ENCODE results near the gene FBXL12. TPM values are rescaled to one million over a fixed set of nuclear protein-coding genes. Genes with fewer than 3 reads are reported as not detected.

FBXL12 gene
- total and polyA plus RNA-seq, 2 donors (not counting 1 experiment from before 2014, with no cell fraction given): 41.5 to 79.4 TPM

DNA sequence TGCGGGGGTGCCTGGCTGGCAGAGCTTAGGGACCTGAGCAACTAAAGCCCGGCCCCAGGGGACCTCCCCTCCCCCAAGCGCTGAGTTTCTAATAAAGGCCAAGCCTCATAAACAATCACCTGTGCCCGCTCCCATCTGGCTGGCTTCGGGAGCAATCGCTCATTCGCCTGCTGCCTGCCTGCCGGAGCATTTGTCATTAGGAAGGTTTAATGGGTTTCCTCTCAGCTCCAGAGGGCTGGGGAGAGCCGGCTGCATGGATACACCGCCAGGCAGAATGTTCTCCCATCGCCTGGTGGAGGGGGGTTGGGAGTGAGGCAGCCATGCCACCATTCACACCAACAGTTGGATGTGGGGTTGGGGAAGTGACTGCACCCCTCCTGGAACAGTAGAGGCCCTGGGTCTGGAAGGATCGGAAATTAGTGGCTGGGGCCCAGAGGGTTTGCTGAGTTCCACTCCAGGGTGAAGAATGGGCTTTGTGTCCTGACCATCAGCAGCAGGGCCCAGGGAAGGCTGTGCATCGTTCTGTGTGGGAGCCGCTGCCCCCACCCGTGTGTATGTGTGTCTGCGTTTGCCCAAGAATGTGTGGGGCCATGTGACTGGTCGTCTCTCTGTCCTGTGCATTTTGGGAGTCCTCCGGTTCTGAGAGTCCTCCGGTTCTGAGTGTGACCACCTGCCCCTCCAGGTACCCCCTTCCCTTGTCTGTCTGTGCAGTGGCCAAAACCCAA lies 31.5 kb upstream of the FBXL12 start:
- H4K20me1 ChIP-seq (ENCODE audit: control insufficient read depth, insufficient read depth, low read length, poor library complexity, severe bottlenecking): peaks cover 42% of the 10 kb centered on the region
- no peaks in the 10 kb centered on the region for H3K9me3 Mint-ChIP-seq (ENCODE audit: insufficient read depth)
- no peak overlapping the region for H3K27ac Mint-ChIP-seq
- H3K9me3 ChIP-seq (ENCODE audit: control extremely low read depth in 1 of 3, control insufficient read depth in 2 of 3, insufficient read depth in 1 of 3, low read length in 2 of 3): no peaks in the 10 kb centered on the region
- 88% methylated on average over 8 of the region's 19 CpGs for WGBS (ENCODE audit: insufficient coverage)
- POLR2A ChIA-PET: no interaction called here
- no peak overlapping the region for H3K4me3 Mint-ChIP-seq
- ATAC-seq (ENCODE audit: low read depth) (no peak), DNase-seq (no peak)
- H3K4me2 ChIP-seq (replicated peaks; ENCODE audit: low read depth, low read length, poor library complexity, severe bottlenecking): no peak overlapping the region
- no peaks in the 10 kb centered on the region for H3K4me1 ChIP-seq (ENCODE audit: control insufficient read depth in 2 of 2, insufficient read depth in 2 of 2, low read length in 2 of 2)
- no peak for TF ChIP-seq EZH2 (IDR thresholded peaks at IDR 0.05; ENCODE audit: borderline replicate concordance, insufficient read depth, low read depth, low read length, poor library complexity, severe bottlenecking)
- TF ChIP-seq, protein P1, sequence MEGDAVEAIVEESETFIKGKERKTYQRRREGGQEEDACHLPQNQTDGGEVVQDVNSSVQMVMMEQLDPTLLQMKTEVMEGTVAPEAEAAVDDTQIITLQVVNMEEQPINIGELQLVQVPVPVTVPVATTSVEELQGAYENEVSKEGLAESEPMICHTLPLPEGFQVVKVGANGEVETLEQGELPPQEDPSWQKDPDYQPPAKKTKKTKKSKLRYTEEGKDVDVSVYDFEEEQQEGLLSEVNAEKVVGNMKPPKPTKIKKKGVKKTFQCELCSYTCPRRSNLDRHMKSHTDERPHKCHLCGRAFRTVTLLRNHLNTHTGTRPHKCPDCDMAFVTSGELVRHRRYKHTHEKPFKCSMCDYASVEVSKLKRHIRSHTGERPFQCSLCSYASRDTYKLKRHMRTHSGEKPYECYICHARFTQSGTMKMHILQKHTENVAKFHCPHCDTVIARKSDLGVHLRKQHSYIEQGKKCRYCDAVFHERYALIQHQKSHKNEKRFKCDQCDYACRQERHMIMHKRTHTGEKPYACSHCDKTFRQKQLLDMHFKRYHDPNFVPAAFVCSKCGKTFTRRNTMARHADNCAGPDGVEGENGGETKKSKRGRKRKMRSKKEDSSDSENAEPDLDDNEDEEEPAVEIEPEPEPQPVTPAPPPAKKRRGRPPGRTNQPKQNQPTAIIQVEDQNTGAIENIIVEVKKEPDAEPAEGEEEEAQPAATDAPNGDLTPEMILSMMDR (IDR thresholded peaks at IDR 0.05): no peak
- H2AFZ ChIP-seq (ENCODE audit: insufficient read depth, low read depth, low read length, poor library complexity, severe bottlenecking): no peak overlapping the region
- CTCF ChIA-PET: no interaction called here
- no peaks in the 10 kb centered on the region for H3K27me3 ChIP-seq (replicated peaks in 1 of 4; ENCODE audit: control extremely low read depth in 1 of 4, control insufficient read depth in 3 of 4, insufficient read depth in 4 of 4, low read length in 3 of 4)
- H3K27me3 Mint-ChIP-seq: no peaks in the 10 kb centered on the region
- peaks cover 0 to 20% of the 10 kb centered on the region in 2 experiments for H3K36me3 ChIP-seq (replicated peaks in 1 of 2; ENCODE audit: control extremely low read depth in 1 of 2, control insufficient read depth in 1 of 2, extremely low read depth in 1 of 2, insufficient read depth in 2 of 2, low read length in 1 of 2)
- no peak overlapping the region for H3K27ac ChIP-seq (ENCODE audit: low read length in 2 of 2)
- H3K9ac ChIP-seq (ENCODE audit: low read length): no peak overlapping the region
- no peaks in the 10 kb centered on the region for H3K79me2 ChIP-seq (ENCODE audit: control insufficient read depth, insufficient read depth, low read length)
- no peak overlapping the region for H3K4me3 ChIP-seq (ENCODE audit: control extremely low read depth in 1 of 5, extremely low read depth in 1 of 5, insufficient read depth in 1 of 5, low read depth in 2 of 5, low read length in 4 of 5)
- intact Hi-C loops (cut with micrococcal nuclease): no loop called here
- H3K4me1 Mint-ChIP-seq: no peaks in the 10 kb centered on the region

- H3K4me1 Mint-ChIP-seq: no peaks in the 10 kb centered on the region
- H3K27ac ChIP-seq (ENCODE audit: low read length in 2 of 2): no peak overlapping the region
- H3K9me3 ChIP-seq (ENCODE audit: control extremely low read depth in 1 of 3, control insufficient read depth in 2 of 3, insufficient read depth in 1 of 3, low read length in 2 of 3): no peaks in the 10 kb centered on the region
- intact Hi-C loops (cut with micrococcal nuclease): no loop called here
- 81% methylated on average over 6 of the region's 7 CpGs for WGBS (ENCODE audit: insufficient coverage)
- TF ChIP-seq, protein P1 (IDR thresholded peaks at IDR 0.05): no peak
- no peak for TF ChIP-seq EZH2 (IDR thresholded peaks at IDR 0.05; ENCODE audit: borderline replicate concordance, insufficient read depth, low read depth, low read length, poor library complexity, severe bottlenecking)
- no peaks in the 10 kb centered on the region for H3K9me3 Mint-ChIP-seq (ENCODE audit: insufficient read depth)
- CTCF ChIA-PET: no interaction called here
- no peaks in the 10 kb centered on the region for H3K27me3 Mint-ChIP-seq
- POLR2A ChIA-PET: no interaction called here
- peaks cover 2% of the 10 kb centered on the region for H3K79me2 ChIP-seq (ENCODE audit: control insufficient read depth, insufficient read depth, low read length)
- H3K4me2 ChIP-seq (replicated peaks; ENCODE audit: low read depth, low read length, poor library complexity, severe bottlenecking): no peak overlapping the region
- no peak overlapping the region for H3K4me3 ChIP-seq (ENCODE audit: control extremely low read depth in 1 of 5, extremely low read depth in 1 of 5, insufficient read depth in 1 of 5, low read depth in 2 of 5, low read length in 4 of 5)
- DNase-seq (no peak), ATAC-seq (ENCODE audit: low read depth) (no peak)
- peaks cover 0 to 24% of the 10 kb centered on the region in 2 experiments for H3K36me3 ChIP-seq (replicated peaks in 1 of 2; ENCODE audit: control extremely low read depth in 1 of 2, control insufficient read depth in 1 of 2, extremely low read depth in 1 of 2, insufficient read depth in 2 of 2, low read length in 1 of 2)
- H3K4me1 ChIP-seq (ENCODE audit: control insufficient read depth in 2 of 2, insufficient read depth in 2 of 2, low read length in 2 of 2): no peaks in the 10 kb centered on the region
- H3K4me3 Mint-ChIP-seq: no peak overlapping the region
- no peaks in the 10 kb centered on the region for H3K27me3 ChIP-seq (replicated peaks in 1 of 4; ENCODE audit: control extremely low read depth in 1 of 4, control insufficient read depth in 3 of 4, insufficient read depth in 4 of 4, low read length in 3 of 4)
- peaks cover 48% of the 10 kb centered on the region for H4K20me1 ChIP-seq (ENCODE audit: control insufficient read depth, insufficient read depth, low read length, poor library complexity, severe bottlenecking)
- H3K27ac Mint-ChIP-seq: no peak overlapping the region
- no peak overlapping the region for H3K9ac ChIP-seq (ENCODE audit: low read length)
- H2AFZ ChIP-seq (ENCODE audit: insufficient read depth, low read depth, low read length, poor library complexity, severe bottlenecking): no peak overlapping the region
Observed at GRCh38 chr19:9849791-9850190, 30.9 kb upstream of the FBXL12 start.
